ENCODE results near the gene AKR1A1.

Gene AKR1A1

DNA sequence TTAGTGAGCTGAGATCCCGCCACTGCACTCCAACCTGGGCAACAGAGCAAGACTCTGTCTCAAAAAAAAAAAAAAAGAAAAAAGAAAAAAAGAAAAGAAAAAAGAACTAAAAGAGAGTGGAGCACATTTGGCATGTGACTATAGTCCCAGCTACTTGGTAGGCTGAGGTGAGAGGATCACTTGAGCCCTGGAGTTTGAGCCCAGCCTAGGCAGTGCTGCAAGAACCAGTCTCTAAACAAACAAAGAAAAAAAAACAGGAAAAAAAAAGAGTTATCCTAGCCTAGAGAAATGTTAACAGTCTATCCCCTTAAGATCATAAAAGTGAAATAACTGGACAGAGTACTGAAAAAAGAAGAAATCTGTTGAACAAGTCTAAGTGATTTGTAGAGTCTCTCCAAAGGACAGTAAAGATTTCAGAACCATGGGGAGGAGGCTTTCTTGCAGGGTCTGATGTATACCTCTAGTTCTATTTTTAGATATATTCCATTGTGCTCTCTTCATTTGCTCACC is 24.4 kb upstream of the AKR1A1 start:
- TF ChIP-seq, protein P1, sequence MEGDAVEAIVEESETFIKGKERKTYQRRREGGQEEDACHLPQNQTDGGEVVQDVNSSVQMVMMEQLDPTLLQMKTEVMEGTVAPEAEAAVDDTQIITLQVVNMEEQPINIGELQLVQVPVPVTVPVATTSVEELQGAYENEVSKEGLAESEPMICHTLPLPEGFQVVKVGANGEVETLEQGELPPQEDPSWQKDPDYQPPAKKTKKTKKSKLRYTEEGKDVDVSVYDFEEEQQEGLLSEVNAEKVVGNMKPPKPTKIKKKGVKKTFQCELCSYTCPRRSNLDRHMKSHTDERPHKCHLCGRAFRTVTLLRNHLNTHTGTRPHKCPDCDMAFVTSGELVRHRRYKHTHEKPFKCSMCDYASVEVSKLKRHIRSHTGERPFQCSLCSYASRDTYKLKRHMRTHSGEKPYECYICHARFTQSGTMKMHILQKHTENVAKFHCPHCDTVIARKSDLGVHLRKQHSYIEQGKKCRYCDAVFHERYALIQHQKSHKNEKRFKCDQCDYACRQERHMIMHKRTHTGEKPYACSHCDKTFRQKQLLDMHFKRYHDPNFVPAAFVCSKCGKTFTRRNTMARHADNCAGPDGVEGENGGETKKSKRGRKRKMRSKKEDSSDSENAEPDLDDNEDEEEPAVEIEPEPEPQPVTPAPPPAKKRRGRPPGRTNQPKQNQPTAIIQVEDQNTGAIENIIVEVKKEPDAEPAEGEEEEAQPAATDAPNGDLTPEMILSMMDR (conservative IDR thresholded peaks at IDR 0.05; ENCODE audit: low read depth, low read length), result no peak
- Histone ChIP-seq H3K27me3 (ENCODE audit: insufficient read depth, low read depth) (no peaks in the 10 kb centered on the region), H3K4me3 (IDR thresholded peaks at IDR 0.05; ENCODE audit: insufficient read depth, low read depth, low read length) (no peak overlapping the region), H4K20me1 (ENCODE audit: insufficient read depth) (no peaks in the 10 kb centered on the region), H3K27ac (no peak overlapping the region), H3K4me2 (no peak overlapping the region), H3K36me3 (ENCODE audit: insufficient read depth) (no peaks in the 10 kb centered on the region), H2AFZ (ENCODE audit: low read depth) (no peak overlapping the region), H3K79me2 (ENCODE audit: insufficient read depth, low read depth) (peaks cover 9% of the 10 kb centered on the region), H3K4me1 (ENCODE audit: low read depth, poor library complexity, severe bottlenecking) (peaks cover 11% of the 10 kb centered on the region), H3K9ac (no peak overlapping the region)

- H3K4me3 ChIP-seq (IDR thresholded peaks at IDR 0.05; ENCODE audit: insufficient read depth, low read depth, low read length), result no peak overlapping the region
- no peaks in the 10 kb centered on the region for H3K27me3 ChIP-seq (ENCODE audit: insufficient read depth, low read depth)
- H3K9ac ChIP-seq, result no peak overlapping the region
- H3K36me3 ChIP-seq (ENCODE audit: insufficient read depth), result no peaks in the 10 kb centered on the region
- H4K20me1 ChIP-seq (ENCODE audit: insufficient read depth), result no peaks in the 10 kb centered on the region
- no peak overlapping the region for H3K27ac ChIP-seq
- no peaks in the 10 kb centered on the region for H3K79me2 ChIP-seq (ENCODE audit: insufficient read depth, low read depth)
- H2AFZ ChIP-seq (ENCODE audit: low read depth), result no peak overlapping the region
- no peaks in the 10 kb centered on the region for H3K4me1 ChIP-seq (ENCODE audit: low read depth, poor library complexity, severe bottlenecking)
- TF ChIP-seq, protein P1 (conservative IDR thresholded peaks at IDR 0.05; ENCODE audit: low read depth, low read length), result no peak
- no peak overlapping the region for H3K4me2 ChIP-seq
Observed at GRCh38 chr1:45530632-45531135, 19.9 kb upstream of the AKR1A1 start.

- Histone ChIP-seq H3K4me2 (no peak overlapping the region), H2AFZ (ENCODE audit: low read depth) (no peak overlapping the region), H3K4me3 (IDR thresholded peaks at IDR 0.05; ENCODE audit: insufficient read depth, low read depth, low read length) (no peak overlapping the region), H4K20me1 (ENCODE audit: insufficient read depth) (no peaks in the 10 kb centered on the region), H3K36me3 (ENCODE audit: insufficient read depth) (no peaks in the 10 kb centered on the region), H3K27me3 (ENCODE audit: insufficient read depth, low read depth) (no peaks in the 10 kb centered on the region), H3K9ac (no peak overlapping the region), H3K79me2 (ENCODE audit: insufficient read depth, low read depth) (no peaks in the 10 kb centered on the region), H3K27ac (no peak overlapping the region), H3K4me1 (ENCODE audit: low read depth, poor library complexity, severe bottlenecking) (no peaks in the 10 kb centered on the region)
- TF ChIP-seq, protein P1 (conservative IDR thresholded peaks at IDR 0.05; ENCODE audit: low read depth, low read length), result no peak
Observed at GRCh38 chr1:45531873-45532272, 18.8 kb upstream of the AKR1A1 start.

- no peaks in the 10 kb centered on the region for H3K4me1 ChIP-seq (ENCODE audit: low read depth, poor library complexity, severe bottlenecking)
- H3K4me3 ChIP-seq (IDR thresholded peaks at IDR 0.05; ENCODE audit: insufficient read depth, low read depth, low read length), result no peak overlapping the region
- H4K20me1 ChIP-seq (ENCODE audit: insufficient read depth), result no peaks in the 10 kb centered on the region
- no peak overlapping the region for H3K27ac ChIP-seq
- H3K9ac ChIP-seq, result no peak overlapping the region
- TF ChIP-seq, protein P1 (conservative IDR thresholded peaks at IDR 0.05; ENCODE audit: low read depth, low read length), result no peak
- no peaks in the 10 kb centered on the region for H3K36me3 ChIP-seq (ENCODE audit: insufficient read depth)
- H3K27me3 ChIP-seq (ENCODE audit: insufficient read depth, low read depth), result no peaks in the 10 kb centered on the region
- H2AFZ ChIP-seq (ENCODE audit: low read depth), result no peak overlapping the region
- no peaks in the 10 kb centered on the region for H3K79me2 ChIP-seq (ENCODE audit: insufficient read depth, low read depth)
- no peak overlapping the region for H3K4me2 ChIP-seq
Observed at GRCh38 chr1:45535988-45536766, 14.4 kb upstream of the AKR1A1 start.
